GM19463 (cell line): ENCODE data around the gene ZNFX1.
"Not testable (repeated sequence)": the region's sequence is repeated elsewhere in the genome, so short reads cannot be mapped to it uniquely, and the experiment has no call there.

Source experiments
- ATAC-seq: cut with Tn5 transposase; IDR thresholded peaks from one replicate; pipeline ENCODE4 v1.9.1; 2021; ENCODE audit warnings: mild to moderate bottlenecking, moderate library complexity; ENCODE audit not compliant: unreplicated experiment

Gene ZNFX1

DNA sequence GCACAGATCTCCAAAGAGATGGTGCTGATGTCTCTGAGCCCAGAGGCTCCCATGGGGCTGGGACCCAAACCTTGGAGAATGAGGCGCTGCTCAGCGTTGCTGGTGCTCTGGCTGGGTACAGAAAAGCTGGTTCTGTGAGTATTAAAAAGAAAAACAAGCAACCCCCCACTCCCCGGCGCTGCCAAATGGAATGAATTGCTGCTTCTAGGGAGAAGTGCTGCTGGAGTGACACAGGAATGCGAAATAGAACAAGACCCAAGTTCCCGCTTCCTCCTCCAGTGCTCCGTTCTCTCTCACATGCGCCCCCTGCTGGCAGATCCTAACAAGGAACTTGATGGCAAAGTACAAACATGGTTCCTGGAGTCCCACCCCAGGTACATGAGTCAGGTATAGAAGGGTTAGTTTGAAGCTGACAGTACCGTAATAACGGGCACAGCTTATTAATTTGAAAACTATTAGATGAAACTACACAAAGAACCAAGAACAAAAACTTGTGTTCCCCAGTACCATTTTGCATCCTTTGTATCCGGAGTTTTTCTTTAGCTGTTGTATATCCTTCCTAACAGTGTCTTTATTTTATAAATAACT, 60.8 kb downstream of the ZNFX1 start:
- no peak for ATAC-seq

DNA sequence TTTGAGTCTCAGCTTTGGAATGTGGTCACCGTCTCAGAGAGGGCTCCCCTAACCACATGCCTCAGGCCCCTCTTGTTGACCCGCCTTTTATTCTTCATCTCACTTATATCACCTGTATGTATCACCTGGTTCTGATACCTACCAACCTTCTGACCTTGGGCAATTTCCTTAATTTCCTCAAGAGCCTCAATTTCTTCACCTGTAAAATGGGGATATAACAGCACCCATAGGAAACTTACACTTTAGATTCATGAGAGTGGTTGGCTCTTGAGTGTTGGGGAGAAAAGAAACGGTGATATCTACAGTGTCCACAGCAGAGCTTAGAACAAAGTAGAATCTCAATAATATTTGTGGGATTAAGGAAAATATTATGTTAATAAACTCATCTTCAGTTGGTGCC, 62.6 kb downstream of the ZNFX1 start:
- ATAC-seq = no peak

DNA sequence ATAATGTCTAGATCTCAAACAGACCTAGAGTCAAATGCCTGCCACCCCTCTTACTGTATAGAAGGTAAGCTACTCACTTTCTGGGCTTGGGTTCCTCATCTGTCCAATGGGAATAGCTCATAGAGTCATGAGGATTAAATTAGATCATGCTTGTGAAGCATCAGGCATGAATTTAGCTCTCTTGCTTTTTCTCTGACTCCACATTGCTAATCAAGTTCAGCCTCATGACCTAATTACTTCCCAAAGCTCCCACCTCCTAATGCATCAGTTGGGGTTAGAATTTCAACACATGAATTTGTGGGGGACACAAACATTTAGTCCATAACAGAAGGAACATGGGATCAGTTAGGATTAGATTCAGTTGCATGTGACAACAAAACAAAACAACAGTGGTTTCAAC, 63.3 kb downstream of the ZNFX1 start:
- ATAC-seq = no peak

DNA sequence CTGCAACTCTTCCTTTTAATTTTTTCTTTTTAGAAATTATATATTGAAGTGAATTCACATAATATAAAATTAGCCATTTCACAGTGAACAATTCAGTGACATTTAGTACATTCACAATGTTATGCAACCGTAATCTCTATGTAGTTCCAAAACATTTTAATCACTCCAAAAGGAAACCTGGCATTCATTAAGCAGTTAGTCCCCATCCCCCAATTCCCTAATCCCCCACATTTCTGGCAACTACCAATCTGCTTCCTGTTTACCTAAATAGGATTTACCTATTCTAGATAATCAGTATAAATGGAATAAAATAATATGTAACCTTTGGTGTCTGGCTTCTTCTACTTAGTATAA, 67.1 kb downstream of the ZNFX1 start:
- ATAC-seq = no peak

DNA sequence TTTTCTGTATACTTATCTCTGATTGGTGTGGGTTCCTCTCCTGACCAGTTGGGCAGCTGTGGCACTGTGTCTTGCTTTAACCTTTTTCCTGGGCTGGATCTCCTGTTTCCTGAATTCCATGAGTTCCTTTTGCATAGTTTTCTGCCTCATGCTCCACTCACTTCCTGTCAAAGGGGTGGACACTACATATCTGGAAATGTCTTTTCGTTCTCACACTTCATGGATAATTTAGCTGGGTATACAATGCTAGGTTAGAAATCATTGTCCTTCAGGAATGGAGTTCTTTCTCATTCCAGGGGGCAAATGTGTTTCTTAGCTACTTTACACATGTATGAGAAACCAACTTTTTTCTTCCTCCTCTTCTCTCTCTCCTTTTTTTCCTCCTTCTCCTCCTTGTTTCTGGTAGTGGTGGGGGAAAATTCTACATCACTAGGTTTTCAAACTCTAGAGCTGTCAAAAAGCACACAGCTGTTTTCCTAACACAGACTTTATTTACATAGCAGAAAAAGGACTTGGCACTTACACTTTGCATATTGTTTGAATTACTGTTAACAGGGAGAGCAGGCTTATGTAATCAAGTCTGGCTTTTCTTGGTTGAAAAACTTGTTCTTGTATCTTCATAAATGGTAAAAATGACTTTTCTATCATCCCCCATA, 67.6 kb downstream of the ZNFX1 start:
- no peak for ATAC-seq

DNA sequence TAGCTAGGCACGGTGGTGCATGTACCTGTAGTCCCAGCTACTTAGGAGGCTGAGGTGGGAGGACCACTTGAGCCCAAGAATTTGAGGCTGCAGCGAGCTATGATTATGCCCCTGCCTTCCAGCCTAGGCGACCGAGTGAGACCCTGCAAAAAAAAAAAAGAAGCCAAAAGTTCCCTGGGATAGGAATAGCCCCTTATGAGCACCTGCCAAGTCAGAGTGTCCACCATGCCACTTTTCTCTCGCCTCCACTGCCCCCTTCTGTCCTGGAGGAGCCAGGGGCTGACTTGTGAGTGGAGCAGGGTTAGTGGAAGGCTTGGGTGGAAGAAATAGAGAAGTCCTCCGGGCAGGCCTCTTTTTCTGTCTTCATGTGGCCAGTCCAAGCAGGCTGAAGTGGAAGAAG, 70.8 kb downstream of the ZNFX1 start:
- no peak for ATAC-seq

DNA sequence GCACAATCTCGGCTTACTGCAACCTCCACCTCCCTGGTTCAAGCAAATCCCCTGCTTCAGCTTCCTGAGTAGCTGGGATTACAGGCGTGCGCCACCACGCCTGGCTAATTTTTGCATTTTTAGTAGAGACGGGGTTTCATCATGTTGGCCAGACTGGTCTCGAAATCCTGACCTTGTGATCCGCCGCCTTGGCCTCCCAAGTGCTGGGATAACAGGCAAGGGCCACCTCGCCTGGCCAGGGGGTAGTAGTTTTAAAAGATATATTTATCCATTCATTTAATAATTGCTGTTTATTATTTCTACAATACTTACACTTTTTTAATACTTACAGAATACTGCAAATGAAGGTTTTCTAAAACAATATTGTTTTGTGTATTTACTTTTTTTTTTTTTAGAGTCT, 74.1 kb downstream of the ZNFX1 start:
- no peak for ATAC-seq

DNA sequence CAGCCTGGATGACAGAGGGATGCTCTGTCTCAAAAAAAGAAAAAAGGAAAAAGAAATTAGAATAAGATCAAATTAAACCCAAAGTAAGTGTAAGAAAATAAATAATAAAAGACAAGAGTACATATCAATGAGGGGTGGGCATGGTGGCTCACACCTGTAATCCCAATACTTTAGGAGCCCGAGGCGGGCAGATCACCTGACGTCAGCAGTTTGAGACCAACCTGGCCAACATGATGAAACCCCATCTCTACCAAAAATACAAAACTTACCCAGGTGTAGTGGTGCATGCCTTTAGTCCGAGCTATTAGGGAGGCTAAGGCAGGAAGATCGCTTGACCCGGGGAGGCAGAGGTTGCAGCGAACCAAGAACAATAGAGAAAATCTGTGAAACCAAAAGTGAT, 74.8 kb downstream of the ZNFX1 start:
- no peak for ATAC-seq

DNA sequence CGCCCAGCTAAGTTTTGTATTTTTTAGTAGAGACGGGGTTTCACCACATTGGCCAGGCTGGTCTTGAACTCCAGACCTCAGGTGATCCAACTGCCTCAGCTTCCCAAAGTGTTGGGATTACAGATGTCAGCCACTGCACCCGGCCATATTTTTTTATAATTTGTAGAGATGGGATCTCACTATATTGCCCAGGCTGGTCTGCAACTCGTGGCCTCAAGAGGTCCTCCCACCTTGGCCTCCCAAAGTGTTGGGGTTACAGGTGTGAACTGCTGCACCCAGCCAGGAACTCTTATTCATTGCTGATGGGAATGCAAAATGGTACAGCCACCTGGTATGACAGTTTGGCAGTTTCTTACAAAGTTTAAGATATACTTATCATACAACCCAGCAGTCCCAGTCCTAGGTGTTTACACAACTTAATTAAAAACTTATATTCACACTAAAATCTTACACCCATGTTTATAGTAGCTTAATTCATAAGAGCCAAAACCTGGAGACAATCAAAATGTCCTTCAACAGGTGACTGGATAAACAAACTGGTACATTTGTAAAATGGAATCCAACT, 78.0 kb downstream of the ZNFX1 start:
- ATAC-seq = no peak

DNA sequence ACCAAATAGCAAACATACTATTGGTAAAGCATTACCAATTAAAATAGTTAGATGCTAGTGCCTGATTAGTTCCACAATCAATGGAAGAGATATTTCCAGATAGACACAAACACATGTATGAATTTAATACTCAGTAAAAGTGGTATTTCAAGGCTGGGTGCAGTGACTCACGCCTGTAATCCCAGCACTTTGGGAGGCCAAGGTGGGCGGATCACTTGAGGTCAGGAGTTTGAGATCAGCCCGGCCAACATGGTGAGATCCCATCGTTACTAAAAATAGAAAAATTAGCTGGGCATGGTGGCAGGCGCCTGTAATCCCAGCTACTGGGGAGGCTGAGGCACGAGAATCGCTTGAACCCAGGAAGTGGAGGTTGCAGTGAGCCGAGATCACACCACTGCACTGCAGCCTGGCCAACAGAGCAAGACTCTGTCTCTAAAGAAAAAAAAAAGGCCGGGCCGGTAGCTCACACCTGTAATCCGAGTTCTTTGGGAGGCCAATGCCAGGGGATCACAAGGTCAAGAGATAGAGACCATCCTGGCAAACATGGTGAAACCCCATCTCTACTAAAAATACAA, 84.8 kb downstream of the ZNFX1 start:
- ATAC-seq = not testable (repeated sequence)
